Measurements from ENCODE around the gene TMEM86B. TPM values are rescaled to one million over a fixed set of nuclear protein-coding genes. Genes with fewer than 3 reads are reported as not detected.
"Not testable (repeated sequence)": the region's sequence is repeated elsewhere in the genome, so short reads cannot be mapped to it uniquely, and the experiment has no call there.

TMEM86B gene
- total RNA-seq, 4 donors from 2014 or later: 0.65 to 3.5 (median 2.5) TPM

- no peak for DNase-seq (ENCODE audit: low spot score)
- TF ChIP-seq CTCF (IDR thresholded peaks at IDR 0.05): no peak
- peak; percentile 9 for ATAC-seq (ENCODE audit: low FRiP score)
Observed at GRCh38 chr19:55227241-55228014, 1.1 kb downstream of the TMEM86B start.

GRCh38 chr19:55226788-55227187, 1.8 kb downstream of the TMEM86B start:
- no peak for DNase-seq (ENCODE audit: low spot score)
- ATAC-seq (ENCODE audit: low FRiP score): no peak
- no peak for TF ChIP-seq CTCF (IDR thresholded peaks at IDR 0.05)

GRCh38 chr19:55226273-55226672, 2.3 kb downstream of the TMEM86B start:
- ATAC-seq (ENCODE audit: low FRiP score) (no peak), DNase-seq (ENCODE audit: low spot score) (no peak)
- no peak for TF ChIP-seq CTCF (IDR thresholded peaks at IDR 0.05)

- TF ChIP-seq CTCF (IDR thresholded peaks at IDR 0.05): no peak
- ATAC-seq (ENCODE audit: low FRiP score) (no peak), DNase-seq (ENCODE audit: low spot score) (no peak)
Observed at GRCh38 chr19:55225415-55225958, 3.1 kb downstream of the TMEM86B start.

- ATAC-seq (ENCODE audit: low FRiP score); DNase-seq (ENCODE audit: low spot score): not testable (repeated sequence)
Observed at GRCh38 chr19:55224679-55225414, 3.7 kb downstream of the TMEM86B start.

GRCh38 chr19:55224038-55224665, 4.4 kb downstream of the TMEM86B start:
- ATAC-seq (ENCODE audit: low FRiP score): no peak
- no peak for DNase-seq (ENCODE audit: low spot score)
- TF ChIP-seq CTCF (IDR thresholded peaks at IDR 0.05): no peak
